Activated CD4-positive, alpha-beta T cell treated with anti-CD3 and anti-CD28 coated beads, Interleukin-10, Interleukin-2, amounts not matched to agents 100 ng/mL and 50 ng/mL, durations not matched to agents 16 hours and 8 hours (primary cell): Measurements from ENCODE around the gene WRAP73.

ENCODE experiments used
- DNase-seq: peaks from one replicate; pipeline ENCODE4 v3.0.0-alpha.2; 2020

Gene WRAP73

DNA sequence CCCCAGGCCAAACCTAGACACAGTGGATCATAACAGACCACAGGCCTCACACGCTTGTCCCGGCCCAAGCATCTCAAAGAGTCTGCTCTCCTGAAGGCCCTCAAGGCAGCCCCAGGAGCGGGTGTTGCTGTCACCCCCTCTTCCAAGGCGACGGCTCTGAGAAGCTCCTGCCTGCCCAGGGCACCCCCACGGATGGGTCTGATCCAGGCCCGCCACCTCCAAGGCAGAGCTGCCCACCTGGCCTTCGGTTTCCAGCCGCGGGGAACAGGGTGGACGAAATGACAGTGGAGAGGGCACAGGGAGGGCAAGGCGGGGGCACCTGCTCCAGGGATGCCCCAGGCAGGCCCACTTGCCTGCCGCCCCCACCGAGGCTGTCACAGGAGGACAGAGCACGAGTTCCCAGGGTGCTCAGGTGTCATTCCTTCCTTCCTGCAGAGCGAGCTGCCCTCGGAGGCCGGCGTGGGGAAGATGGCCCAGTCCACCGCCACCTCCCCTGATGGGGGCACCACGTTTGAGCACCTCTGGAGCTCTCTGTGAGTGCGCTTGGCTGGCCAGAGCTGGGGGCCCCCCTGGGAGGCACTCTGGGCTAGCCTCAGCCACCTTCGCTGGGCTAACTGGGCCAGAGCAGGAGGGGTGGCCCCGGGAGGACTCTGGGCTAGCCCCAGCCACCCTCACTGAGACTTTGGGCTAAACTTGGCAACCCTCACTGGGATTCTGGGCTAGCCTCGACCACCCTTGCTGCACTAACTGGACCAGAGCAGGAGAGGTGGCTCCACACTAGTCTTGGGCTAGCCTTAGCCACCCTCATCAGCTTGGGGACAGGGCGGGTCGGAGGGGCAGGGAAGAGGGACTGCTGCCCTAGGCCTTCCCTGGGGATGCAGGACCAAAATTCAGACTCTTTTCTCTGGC is 32.2 kb upstream of the WRAP73 start:
- no peak for DNase-seq

DNA sequence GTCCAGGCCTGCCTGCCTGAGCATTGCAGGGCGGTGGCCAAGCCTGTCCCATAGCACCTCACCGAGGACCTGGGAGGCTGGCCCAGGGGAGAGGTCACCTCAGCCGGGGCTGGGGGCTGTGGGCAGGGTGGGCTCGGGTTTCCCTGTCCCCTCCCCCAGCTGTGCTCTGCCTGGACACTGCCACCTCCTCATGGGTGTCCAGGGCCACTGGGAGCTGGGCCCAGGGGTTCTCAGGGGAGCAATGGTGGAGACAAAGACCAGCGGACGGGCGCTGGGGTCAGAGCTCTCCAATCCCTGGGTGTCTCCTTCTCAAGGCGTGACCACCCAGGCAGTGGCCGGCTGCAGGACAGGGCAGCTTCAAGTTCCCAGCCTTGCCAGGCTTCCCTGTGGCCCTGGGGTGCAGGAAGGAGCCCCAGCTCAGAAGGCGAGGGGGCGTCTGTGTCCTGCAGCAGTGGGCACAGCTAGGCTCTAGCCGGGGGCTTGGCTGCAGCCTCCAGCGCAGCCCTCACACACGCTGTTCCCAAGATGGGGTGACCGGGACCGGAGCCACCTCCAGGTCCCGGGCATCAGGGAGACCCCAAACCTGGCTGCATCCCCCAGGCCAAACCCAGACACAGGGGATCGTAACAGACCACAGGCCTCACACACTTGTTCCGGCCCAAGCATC is 31.5 kb upstream of the WRAP73 start:
- DNase-seq: no peak

DNA sequence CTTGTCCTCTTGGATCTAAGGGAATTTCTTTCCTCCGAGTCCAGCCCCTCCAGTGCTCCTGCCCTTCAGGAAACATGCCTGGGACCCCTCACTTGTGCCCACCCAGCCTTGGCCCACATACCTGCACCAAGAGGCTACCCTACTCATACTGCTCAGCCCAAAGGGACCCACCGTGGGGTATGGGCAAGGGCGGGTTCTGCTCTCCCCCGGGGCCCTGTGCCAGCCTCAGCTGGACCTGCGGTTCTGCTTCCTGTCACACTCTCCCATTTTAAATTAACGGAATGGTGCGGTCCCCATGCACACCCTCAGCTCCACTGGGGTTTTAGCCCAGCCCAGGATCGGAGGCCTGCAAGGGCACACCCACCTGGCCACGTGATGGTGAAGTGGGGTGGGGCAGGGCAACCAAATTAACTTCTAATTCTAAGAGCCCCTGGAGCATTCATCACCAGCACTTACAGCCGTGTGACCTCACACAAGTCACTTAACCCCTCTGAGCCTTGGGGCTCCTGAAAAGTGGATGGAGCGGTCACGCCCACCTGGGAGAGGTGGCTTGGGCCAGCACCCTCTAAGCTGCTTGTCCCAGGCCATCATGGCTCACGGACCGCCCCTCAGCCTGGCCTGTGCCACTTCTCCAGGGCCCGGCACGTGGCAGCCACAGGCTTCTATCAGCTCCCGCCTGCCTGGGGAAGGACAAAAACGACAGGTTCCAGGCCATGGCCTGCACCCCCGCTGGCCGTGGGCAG is 30.8 kb upstream of the WRAP73 start:
- DNase-seq: no peak

DNA sequence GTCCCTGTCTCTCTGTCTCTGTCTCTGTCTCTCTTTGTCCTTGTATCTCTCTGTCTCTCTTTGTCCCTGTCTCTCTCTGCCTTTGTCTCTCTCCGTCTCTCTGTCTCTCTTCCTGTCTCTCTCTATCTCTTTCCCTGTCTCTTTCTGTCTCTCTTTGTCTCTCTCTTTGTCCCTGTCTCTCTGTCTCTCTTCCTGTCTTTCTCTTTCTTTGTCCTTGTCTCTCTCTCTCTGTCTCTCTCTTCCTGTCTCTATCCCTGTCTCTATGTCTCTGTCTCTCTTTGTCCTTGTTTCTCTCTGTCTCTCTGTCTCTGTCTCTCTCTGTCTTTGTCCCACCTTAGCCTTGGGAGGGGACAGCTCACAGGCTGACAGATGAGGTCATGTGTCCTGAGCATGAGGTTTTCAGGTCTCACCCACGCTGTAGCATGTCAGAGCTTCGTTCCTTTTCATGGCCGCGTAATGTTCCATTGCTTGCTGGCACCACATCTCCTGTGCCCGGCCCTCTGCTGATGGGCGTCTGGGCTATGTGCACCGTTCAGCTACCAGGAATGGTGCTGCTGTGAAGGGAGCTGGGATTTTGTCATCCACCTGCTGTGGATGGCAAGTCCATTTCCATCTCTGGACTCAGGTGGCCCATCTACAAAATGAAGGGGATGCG is 30.0 kb upstream of the WRAP73 start:
- no peak for DNase-seq

DNA sequence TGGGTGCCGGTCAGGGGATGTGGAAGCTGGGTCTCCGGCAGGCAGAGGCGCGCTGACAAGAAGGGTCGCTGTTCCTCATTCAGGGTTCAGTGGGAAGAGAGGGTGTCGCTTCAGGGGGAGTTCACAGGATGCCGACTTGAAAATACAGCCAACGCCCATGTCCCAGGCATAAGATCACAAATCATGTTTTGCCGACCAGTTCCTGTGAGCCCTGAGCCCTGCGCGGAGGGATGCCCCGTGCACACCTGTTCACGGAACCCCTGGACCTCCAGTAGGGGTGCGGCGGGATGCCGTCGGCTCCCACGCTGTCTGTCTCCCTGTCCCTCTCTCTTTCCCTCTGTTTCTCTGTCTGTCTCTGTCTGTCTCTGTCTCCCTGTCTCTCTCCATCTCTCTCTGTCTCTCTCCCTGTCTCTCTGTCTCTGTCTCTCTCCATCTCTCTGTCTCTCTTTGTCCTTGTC is 29.2 kb upstream of the WRAP73 start:
- DNase-seq: no peak

DNA sequence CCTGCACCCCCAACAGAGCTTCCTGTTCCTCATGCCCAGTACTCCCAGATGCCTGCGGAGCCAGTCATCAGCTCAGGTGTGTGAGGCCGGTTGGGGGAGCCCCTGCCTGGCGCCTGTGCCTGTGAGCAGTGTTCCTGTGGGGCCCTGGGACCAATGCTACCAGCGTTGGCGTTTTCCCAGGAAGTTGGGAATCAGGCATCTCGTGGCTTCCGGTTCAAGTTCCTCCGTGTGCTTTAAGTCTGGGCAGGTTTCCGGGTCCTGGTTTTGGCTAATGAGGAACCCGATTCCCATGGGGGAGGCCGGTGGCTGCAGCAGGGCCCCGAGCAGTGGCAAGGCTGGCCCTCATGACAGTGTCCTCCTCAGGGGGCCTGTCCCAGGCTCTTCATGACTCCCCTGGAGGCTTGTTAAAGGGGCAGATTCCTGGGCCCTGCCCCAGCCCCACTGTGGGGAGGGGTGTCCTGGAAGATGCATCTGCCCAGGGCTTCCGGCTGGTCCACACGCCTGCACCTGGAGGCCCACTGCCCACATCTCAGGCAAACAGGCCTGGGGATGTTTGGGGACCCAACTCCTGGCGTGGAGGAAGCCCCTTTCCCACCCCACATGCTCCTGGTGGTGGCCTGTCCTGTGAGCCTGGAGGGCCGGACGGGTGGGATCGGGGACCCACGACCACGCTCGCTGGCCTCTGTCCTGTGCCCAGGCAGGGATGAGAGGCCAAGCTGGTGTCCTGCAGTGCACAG is 28.6 kb upstream of the WRAP73 start:
- DNase-seq: no peak

GRCh38 chr1:3677484-3677883 is 27.6 kb upstream of the WRAP73 start:
- no peak for DNase-seq

DNA sequence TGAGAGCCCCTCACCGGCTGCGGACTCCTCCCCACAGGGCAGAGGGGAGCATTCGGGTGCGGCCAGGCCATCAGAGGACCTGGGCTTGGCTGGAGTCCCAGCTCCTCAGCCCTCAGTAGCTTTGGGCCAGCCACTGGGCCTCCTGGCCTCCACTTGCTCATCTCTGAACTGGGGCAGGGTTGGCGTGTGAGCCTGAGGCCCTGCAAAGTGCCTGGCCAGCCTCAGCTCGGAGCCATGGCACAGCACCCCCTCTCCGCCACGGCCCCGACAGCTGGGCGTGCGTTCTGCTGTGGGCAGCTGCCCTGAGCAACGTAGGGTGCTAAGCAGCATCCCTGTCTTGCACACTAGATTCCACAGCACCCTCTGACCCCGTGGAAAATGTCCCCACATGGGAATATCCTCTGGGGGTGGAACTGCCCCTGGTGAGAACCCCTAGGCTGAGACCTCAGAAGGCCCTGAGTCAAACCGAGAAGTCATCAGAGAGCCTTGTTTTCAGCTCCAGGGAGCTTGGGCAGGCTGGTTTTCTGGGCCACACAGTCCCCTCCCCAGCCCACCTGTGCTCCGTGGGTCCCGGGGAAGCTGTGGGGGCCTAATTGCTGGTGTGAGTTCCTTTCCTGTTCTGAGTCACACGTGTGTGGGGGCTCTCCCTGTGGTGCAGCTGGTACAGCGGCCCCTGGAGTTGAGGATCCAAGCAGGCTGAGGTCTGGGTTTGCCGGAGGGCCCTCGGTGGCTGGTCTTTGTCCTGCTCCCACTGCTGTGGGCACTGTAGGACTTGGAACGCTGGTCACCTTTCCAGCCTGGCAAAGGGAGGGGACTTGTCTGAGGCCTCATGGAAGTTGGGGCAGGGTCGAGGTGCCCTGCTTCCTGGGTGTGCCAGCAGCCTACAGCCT is 26.9 kb upstream of the WRAP73 start:
- peak; percentile 47 for DNase-seq

- DNase-seq: no peak
Measured at GRCh38 chr1:3675436-3675835, 25.5 kb upstream of the WRAP73 start.

- DNase-seq: no peak
Measured at GRCh38 chr1:3674100-3675094, 24.5 kb upstream of the WRAP73 start.

DNA sequence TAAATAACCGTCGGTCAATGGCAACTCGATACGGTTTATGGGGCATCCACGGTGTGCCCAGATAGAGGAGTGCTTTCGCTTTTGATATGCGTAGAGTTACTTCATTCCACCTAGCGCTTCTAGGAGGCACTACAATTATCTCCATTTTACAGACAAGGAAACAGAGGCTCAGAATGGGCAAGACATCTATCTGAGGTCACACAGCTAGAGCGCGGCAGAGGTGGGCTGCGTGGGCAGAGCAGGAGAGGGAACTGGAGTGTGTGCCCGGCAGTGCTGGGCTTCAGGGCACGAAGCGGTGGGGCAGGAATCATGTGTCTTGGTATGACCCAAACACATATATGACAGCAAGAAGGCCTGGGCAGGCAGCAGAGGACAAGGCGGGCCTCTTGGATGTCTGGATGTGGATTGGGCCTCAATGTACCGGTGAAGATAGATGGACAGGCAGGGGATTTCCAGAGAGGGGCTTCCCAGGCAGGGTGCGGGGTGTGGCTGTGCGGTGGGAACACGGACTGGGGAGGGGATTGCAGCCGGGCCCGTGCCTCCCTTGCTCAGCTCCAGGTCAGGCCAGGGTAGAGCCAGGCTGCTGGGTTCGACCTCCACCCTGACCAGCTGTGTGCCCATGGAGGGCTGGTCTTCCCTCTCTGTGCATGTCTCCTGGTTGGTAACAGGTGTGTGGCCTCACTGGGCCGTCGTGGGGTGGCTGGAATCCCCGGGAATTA is 23.6 kb upstream of the WRAP73 start:
- DNase-seq: no peak

DNA sequence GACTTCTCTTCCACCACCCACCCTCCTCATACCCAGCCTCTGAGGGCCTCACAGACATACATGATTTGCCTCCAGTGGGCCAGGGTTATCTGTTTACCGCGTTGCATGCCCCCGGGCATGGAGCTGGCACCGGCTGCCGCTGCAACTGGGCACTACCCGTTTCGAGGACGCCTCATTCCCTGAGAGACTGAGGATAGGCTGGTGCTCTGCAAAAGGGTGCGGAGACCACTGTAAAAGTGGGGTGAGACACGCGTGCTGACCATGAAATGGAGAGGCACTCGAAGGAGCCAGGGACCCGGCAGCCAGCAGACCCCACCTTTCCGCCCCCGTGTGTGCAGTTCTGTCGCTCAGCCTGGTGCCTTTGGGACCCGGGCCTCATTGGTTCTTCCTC is 23.1 kb upstream of the WRAP73 start:
- DNase-seq: no peak

GRCh38 chr1:3672231-3672970 is 22.5 kb upstream of the WRAP73 start:
- no peak for DNase-seq

DNA sequence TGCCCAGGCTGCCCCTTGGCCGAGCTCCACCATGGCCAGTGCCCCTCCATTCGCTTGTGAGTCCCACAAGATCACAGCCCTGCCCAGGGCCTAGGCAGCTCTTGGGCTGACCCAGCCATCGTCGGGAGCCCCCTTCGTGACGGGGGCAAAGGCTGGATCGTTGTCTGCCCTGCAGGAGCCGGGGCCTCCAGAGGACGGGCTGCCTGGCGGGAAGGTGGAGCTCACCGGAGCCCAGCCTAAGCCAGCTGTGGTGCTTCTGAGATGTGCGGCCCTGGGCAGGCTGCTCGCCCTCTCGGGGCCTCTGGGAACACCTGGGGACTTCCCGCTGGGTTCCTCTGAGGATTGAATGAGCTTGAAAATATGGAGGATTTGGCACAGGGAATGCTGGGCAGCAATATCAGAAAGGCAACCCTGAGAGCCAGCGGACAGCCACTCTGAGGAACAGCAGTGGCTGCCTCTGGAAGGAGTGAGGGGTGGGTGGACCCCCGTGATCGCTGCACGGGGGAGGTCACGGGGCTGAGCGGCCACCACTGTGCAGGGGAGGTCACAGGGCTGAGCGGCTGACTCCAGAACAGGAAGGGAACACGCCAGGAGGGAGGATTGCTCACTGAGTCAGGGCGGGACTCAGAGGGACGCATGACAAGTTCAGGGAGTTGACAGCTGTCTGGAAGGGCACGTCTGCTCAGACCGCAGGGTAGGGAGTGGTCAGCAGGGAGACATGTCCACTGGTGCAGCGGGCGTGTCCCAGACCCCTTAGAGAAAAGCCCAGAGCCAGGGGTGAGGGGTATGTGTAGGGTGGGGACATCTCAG is 21.7 kb upstream of the WRAP73 start:
- no peak for DNase-seq

DNA sequence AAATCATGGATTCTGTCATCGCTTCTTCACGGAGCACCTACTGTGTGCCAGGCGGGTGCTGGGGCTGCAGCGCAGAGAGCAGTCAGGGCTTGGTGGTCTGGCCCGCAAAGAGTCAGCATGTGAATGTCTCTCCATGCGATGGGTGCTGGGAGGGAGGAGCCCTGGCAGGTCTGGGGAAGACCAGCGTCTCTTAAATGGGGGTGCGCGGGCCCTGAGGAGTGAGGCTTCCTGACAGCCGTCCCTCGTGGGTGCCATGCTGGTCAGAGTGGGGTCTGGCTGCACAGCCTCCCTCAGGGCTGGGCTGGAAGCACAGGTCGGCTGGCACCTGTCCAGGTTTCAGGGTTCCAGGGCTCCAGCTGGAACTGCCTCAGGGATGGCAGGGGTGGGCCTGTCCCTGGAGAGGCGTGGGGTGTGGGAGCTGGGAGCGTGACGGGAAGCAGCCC is 20.9 kb upstream of the WRAP73 start:
- no peak for DNase-seq

GRCh38 chr1:3669971-3670431 is 20.1 kb upstream of the WRAP73 start:
- no peak for DNase-seq

- DNase-seq: no peak
Measured at GRCh38 chr1:3669421-3669821, 19.5 kb upstream of the WRAP73 start.
